ENCODE results near the gene SART3. TPM values are rescaled to one million over a fixed set of nuclear protein-coding genes. Genes with fewer than 3 reads are reported as not detected.

The SART3 gene
- total RNA-seq, 2 experiments from 2014 or later = 63.0 to 72.6 TPM

DNA sequence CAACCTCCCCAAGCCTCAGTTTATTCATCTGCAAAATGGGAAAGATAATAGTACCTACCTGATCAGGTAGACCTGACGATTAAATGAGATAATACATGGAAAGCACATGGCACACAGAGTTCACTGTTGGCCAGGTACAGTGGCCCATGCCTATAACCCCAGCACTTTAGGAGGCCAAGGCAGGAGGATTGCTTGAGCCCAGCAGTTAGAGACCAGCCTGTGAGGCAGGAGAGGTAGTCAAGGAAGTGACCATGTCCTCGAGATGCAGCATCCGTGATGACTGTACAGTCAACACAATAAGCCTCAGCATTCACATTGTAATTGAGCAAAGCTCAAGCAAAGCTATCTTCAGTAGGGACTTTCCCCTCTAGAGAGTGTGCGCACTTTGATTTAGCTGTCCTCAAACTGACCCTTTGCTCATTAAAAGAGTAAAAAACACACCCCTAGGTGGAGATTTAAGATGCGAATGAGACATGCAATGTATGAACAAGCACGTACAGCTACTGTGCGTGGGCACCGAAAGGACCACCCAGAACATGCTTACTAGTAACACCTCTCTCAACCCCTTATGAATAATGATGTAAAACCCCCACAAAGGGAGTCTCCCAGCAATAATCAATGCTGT is 11.3 kb upstream of the SART3 start:
- Mint-ChIP-seq H3K4me3 (no peak overlapping the region), H3K4me1 (peaks cover 88% of the 10 kb centered on the region), H3K36me3 (ENCODE audit: low read depth) (peaks cover 37% of the 10 kb centered on the region), H3K9me3 (peaks cover 2% of the 10 kb centered on the region), H3K27me3 (peaks cover 5% of the 10 kb centered on the region), H3K27ac (no peak overlapping the region)
- DNase-seq = no peak
- ChIA-PET POLR2A (no interaction called here), CTCF (interaction anchor here (1.4 to 2.5 kb wide), 3 partner anchors 11 to 231 kb away, joined by 4 to 9 read pairs (median 8); partner anchors contain the start of gene SART3)

DNA sequence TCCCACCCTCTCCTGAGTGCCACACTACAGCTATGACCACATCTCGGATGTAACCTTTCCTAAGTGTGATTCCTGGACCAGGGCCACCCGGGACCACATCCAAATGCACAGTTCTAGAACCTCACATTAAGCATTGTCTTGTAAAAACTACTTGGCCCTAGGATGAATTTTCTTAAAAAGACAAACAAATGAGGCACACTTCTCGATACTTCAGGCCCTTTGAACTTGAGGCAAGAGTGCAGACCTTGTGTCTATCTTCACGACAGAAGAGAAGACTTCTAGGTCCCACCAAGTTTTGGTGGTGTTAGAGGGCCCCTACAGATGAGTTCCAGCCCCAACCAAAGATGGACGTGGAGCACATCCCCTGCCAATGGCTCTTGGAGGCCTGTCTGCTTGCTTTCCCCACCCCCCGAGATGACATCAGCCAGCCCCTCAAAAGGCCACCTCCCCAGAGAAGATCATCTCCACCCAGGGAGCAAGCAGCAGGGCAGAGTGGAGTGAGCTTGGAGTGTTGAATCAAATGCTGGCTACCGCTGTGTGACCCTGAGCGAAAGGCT is 10.7 kb upstream of the SART3 start:
- H3K27me3 Mint-ChIP-seq = peaks cover 4% of the 10 kb centered on the region
- H3K27ac Mint-ChIP-seq = no peak overlapping the region
- ChIA-PET CTCF (interaction anchor here (1.5 to 11.9 kb wide), 3 partner anchors 11 to 232 kb away, joined by 4 to 105 read pairs (median 8); partner anchors contain the start of gene SART3), POLR2A (no interaction called here)
- no peak for DNase-seq
- H3K4me1 Mint-ChIP-seq = peaks cover 85% of the 10 kb centered on the region
- peaks cover 2% of the 10 kb centered on the region for H3K9me3 Mint-ChIP-seq
- peaks cover 42% of the 10 kb centered on the region for H3K36me3 Mint-ChIP-seq (ENCODE audit: low read depth)
- H3K4me3 Mint-ChIP-seq = no peak overlapping the region

DNA sequence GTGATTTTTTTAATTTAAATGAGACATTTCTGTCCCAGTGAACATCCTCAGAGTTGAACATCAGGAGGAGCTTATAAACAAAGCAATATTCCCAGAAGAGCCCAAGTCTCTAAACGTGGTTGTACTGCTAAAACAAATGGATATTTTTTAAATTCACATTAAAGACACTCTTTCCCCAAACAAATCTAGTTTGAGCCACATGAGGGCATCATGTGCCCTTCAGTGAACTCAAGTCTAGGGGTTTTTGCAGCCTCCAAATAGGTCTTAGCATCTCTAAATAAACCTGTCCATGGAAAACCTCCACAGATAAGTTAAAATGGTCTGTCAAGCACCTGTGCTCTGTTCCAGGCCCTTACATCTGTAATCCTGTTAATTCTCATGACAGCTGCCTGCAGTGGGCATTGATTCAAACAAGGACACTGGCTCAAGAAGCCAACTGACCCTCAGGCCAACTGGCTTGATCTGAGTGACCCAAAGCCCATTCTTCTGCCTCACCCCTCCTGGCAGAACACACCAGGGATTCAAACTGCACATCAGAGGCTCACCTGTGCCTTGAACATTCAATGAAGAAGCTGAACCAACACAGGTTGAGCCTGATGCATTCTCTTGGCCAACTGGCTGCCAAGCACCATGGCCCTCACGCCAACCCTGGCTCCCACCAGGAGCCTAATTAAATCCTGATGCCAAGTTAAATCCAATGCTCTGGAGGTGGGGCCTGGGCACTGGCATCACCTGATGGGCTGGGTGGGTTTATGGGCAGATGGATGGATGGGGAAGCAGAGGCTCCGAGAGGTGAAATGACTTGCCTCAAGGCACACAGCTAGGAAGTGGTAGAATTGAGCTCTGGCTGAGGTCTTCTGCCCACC is 10.0 kb upstream of the SART3 start:
- Mint-ChIP-seq H3K9me3 (peaks cover 2% of the 10 kb centered on the region), H3K36me3 (ENCODE audit: low read depth) (peaks cover 45% of the 10 kb centered on the region), H3K27ac (peak overlapping the region; percentile 41), H3K27me3 (peaks cover 4% of the 10 kb centered on the region), H3K4me3 (no peak overlapping the region), H3K4me1 (peaks cover 86% of the 10 kb centered on the region)
- ChIA-PET POLR2A (no interaction called here), CTCF (interaction anchor here (1.2 to 11.9 kb wide), 5 partner anchors 10 to 522 kb away, joined by 3 to 105 read pairs (median 4); partner anchors contain the start of genes ALKBH2 and SART3)
- peak; percentile 28 for DNase-seq

DNA sequence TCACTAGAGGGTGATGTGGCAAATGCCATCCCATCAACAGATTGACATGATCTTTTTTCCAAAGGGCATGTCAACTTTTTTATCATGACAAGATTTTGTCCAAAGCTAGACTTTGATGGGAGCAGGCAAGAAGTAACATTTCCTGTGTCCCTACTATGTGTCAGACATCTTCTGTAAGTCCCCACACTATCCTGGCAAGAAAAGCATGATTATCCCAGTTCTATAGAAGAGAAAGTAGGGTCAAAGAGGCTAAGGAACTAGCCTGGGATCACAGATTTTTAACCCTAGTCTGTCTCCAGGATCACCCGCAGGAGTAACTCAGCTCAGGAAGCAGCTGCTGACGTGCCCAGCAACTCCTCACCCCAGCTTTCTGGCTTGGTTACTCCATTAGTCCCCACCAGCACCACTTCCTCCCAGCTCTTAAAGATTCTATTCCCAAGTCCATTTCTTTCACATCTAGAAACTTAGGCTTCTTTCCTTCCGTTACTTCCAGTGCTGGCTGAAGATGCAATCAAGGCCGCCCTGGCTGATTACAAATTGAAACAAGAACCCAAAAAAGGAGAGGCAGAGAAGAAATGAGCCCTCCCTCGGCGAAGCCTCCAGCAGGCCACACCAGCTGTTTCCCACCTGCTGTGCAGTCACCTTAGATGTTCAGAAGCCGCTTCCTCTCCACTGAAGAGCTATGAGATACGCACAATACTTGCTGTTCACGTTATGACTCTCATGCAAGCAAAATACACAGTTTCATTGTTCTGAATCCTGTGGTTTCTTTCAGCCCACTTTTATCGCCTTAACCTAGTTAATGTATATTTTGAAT is 7.6 kb upstream of the SART3 start:
- H3K9me3 Mint-ChIP-seq = no peaks in the 10 kb centered on the region
- peaks cover 85% of the 10 kb centered on the region for H3K4me1 Mint-ChIP-seq
- H3K4me3 Mint-ChIP-seq = peak overlapping the region; percentile 38
- H3K36me3 Mint-ChIP-seq (ENCODE audit: low read depth) = peaks cover 51% of the 10 kb centered on the region
- H3K27me3 Mint-ChIP-seq = no peaks in the 10 kb centered on the region
- DNase-seq = peak; percentile 88
- CTCF ChIA-PET = interaction anchor here (1.1 to 11.9 kb wide), 6 partner anchors 9 to 236 kb away, joined by 3 to 105 read pairs (median 6); no protein-coding TSS in a partner anchor
- peak overlapping the region; percentile 91 for H3K27ac Mint-ChIP-seq
- POLR2A ChIA-PET = interaction anchor here (1.0 to 1.5 kb wide), 2 partner anchors 49 to 64 kb away, joined by 4 to 6 read pairs; no protein-coding TSS in a partner anchor

DNA sequence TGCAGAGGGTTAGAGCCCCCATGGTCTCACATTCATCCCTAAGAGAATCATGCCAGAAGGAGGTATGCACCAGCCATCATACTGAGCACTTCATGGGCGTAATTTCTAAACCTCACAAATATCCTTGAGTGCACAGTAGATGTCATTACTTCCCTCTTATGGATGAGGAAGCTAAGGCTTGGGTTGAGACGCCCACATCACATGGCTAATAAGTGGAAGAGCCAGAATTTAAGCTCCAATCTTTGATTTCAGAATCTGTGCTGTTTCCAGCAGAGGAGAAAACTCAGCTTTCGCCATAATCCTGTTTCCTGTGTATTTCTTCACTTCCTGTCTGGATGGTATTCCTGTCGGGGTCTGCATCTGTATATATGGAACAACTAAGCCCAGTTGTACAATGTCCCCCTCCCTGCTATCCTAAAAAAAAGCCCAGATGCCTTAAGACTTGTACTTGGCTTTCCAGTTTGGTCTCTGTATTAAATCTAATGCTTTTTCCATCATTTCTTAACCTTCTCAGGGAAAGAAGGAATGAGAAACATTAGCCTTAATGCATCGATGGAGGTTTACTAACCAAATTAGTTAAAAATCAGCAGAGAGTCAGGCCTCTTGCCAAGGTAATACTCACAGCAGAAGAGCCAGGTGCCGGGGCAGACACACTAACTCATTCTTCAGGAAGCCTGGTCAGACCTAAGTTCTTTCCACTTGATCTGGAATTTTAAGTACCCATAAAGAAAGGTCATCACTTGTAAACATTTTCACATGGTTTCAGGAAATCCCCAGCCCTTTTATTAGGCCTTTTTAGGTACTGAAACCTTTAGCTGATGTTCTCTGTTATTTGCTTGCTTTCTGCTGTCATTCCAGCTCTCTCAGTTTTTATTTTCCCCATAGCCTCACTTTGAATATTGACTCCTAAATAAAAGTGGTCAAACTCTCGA is 6.7 kb upstream of the SART3 start:
- H3K36me3 Mint-ChIP-seq (ENCODE audit: low read depth) = peaks cover 51% of the 10 kb centered on the region
- ChIA-PET POLR2A (interaction anchor here (0.7 to 1.5 kb wide), 2 partner anchors 50 to 487 kb away, joined by 4 to 6 read pairs; no protein-coding TSS in a partner anchor), CTCF (interaction anchor here (1.2 to 11.9 kb wide), 6 partner anchors 9 to 237 kb away, joined by 3 to 105 read pairs (median 8); no protein-coding TSS in a partner anchor)
- peak overlapping the region; percentile 38 for H3K4me3 Mint-ChIP-seq
- H3K9me3 Mint-ChIP-seq = no peaks in the 10 kb centered on the region
- no peaks in the 10 kb centered on the region for H3K27me3 Mint-ChIP-seq
- DNase-seq = no peak
- peak overlapping the region; percentile 91 for H3K27ac Mint-ChIP-seq
- peaks cover 82% of the 10 kb centered on the region for H3K4me1 Mint-ChIP-seq

DNA sequence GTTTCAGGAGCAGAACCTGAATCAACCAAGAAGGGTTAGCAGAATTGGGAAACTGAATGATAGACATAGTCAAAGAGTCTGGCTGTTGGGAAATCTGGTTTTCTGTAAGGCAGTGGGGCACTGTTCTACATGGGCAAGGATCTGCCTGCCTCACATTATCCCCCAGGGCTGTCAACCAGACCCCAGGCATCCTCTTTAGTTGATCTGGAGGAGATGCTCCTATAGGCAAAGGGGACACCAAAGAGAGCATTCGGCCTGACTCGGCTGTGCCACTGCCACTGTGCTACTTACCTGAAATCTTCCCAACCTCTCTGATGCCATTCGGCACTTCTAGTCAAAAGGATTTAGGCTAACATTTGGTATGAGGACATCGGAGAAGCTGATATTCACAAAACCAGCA is 5.5 kb upstream of the SART3 start:
- Mint-ChIP-seq H3K4me3 (no peak overlapping the region), H3K27me3 (no peaks in the 10 kb centered on the region), H3K4me1 (peaks cover 78% of the 10 kb centered on the region), H3K27ac (peak overlapping the region; percentile 36), H3K36me3 (ENCODE audit: low read depth) (peaks cover 51% of the 10 kb centered on the region), H3K9me3 (no peaks in the 10 kb centered on the region)
- DNase-seq = no peak
- ChIA-PET POLR2A (no interaction called here), CTCF (interaction anchor here (1.2 to 11.9 kb wide), 3 partner anchors 10 to 164 kb away, joined by 5 to 105 read pairs (median 12); no protein-coding TSS in a partner anchor)

DNA sequence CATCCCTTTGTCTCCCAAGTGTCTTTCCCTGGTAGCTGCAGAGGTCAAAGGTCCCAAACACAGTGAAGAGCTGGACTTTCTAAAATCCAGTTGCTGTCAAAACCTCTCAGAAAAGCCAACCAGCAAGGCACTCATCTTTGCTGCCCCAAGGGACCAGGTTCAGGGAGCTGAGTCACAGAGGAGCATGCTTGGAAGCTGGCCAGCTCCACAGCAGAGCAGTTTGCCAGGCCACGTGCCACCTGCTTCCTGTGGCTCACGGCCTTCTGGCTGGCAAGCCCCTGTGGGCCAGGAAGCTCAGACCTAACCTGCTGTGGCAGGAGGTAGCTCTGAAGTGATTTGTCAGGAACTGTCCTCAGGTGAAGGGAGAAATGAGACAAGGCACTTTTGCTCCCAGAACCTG is 5.0 kb upstream of the SART3 start:
- no peaks in the 10 kb centered on the region for H3K27me3 Mint-ChIP-seq
- peaks cover 75% of the 10 kb centered on the region for H3K4me1 Mint-ChIP-seq
- H3K36me3 Mint-ChIP-seq (ENCODE audit: low read depth) = peaks cover 51% of the 10 kb centered on the region
- ChIA-PET CTCF (interaction anchor here (1.2 to 11.9 kb wide), 4 partner anchors 11 to 164 kb away, joined by 5 to 105 read pairs (median 12); no protein-coding TSS in a partner anchor), POLR2A (no interaction called here)
- H3K9me3 Mint-ChIP-seq = no peaks in the 10 kb centered on the region
- no peak overlapping the region for H3K4me3 Mint-ChIP-seq
- H3K27ac Mint-ChIP-seq = peak overlapping the region; percentile 36
- DNase-seq = peak; percentile 19

DNA sequence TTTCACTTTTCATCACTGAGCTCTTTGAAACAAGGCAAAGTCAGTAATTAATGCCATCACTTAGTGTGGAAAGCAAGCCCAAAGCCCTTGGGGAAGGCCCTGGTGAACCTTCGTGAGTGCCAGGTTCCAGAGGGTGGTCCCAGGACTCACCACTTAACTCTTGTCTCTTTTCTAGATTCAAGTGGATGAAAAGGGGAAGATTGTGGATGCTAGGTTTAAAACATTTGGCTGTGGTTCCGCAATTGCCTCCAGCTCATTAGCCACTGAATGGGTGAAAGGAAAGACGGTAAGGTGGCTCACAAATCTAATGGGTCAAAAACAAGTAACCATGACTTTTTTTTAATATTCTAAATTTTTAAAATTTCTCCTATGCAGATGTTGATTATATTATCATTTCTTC is 4.2 kb upstream of the SART3 start:
- no peaks in the 10 kb centered on the region for H3K27me3 Mint-ChIP-seq
- peaks cover 45% of the 10 kb centered on the region for H3K36me3 Mint-ChIP-seq (ENCODE audit: low read depth)
- H3K4me1 Mint-ChIP-seq = peaks cover 71% of the 10 kb centered on the region
- ChIA-PET CTCF (interaction anchor here (1.2 to 11.9 kb wide), 4 partner anchors 12 to 165 kb away, joined by 5 to 105 read pairs (median 12); no protein-coding TSS in a partner anchor), POLR2A (no interaction called here)
- H3K9me3 Mint-ChIP-seq = no peaks in the 10 kb centered on the region
- no peak for DNase-seq
- H3K4me3 Mint-ChIP-seq = no peak overlapping the region
- no peak overlapping the region for H3K27ac Mint-ChIP-seq

DNA sequence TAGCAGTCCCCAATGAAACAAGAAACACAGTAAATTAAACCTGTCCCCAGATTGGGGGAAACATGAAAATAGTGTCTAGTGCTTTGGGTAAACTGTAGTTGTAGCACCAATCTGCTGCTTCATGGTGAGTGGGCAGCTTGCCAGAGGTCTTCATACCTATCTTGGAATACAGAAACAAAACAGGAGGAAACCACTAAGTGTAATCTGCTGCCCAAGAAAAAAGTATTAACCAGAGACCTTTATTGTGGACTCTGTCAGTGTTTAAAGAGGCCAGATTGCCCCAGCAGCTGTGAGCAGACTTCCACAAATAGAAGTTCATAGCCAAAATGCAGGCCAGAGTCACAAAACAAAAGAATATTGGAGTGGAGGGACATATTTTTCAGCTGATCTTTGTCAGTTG is 3.8 kb upstream of the SART3 start:
- Mint-ChIP-seq H3K27me3 (no peaks in the 10 kb centered on the region), H3K36me3 (ENCODE audit: low read depth) (peaks cover 43% of the 10 kb centered on the region), H3K4me1 (peaks cover 71% of the 10 kb centered on the region), H3K27ac (no peak overlapping the region), H3K4me3 (no peak overlapping the region), H3K9me3 (no peaks in the 10 kb centered on the region)
- ChIA-PET CTCF (interaction anchor here (0.5 to 11.9 kb wide), 4 partner anchors 12 to 934 kb away, joined by 3 to 105 read pairs (median 12); no protein-coding TSS in a partner anchor), POLR2A (no interaction called here)
- DNase-seq = no peak

DNA sequence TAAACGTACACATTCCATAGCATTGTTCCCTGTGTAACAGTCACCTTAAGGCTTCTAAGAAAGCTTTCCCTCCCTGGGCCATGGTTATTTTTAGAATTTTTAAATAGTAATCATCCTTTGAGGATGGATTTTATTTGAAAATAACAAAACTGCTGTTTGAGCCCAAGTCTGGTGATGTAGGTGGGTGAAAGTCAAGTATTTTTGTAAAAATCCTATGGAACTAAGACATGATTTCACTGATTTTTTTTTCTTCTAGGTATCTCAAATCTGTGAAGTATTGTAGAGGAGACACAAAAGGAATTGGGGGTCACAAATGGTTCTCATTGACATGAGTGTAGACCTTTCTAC is 2.8 kb upstream of the SART3 start:
- peak overlapping the region; percentile 99 for H3K27ac Mint-ChIP-seq
- H3K9me3 Mint-ChIP-seq = no peaks in the 10 kb centered on the region
- H3K36me3 Mint-ChIP-seq (ENCODE audit: low read depth) = peaks cover 35% of the 10 kb centered on the region
- peaks cover 69% of the 10 kb centered on the region for H3K4me1 Mint-ChIP-seq
- no peak for DNase-seq
- POLR2A ChIA-PET = no interaction called here
- peak overlapping the region; percentile 100 for H3K4me3 Mint-ChIP-seq
- H3K27me3 Mint-ChIP-seq = no peaks in the 10 kb centered on the region
- CTCF ChIA-PET = interaction anchor here (0.7 to 11.9 kb wide), 7 partner anchors 13 to 101 kb away, joined by 3 to 105 read pairs (median 11); no protein-coding TSS in a partner anchor

DNA sequence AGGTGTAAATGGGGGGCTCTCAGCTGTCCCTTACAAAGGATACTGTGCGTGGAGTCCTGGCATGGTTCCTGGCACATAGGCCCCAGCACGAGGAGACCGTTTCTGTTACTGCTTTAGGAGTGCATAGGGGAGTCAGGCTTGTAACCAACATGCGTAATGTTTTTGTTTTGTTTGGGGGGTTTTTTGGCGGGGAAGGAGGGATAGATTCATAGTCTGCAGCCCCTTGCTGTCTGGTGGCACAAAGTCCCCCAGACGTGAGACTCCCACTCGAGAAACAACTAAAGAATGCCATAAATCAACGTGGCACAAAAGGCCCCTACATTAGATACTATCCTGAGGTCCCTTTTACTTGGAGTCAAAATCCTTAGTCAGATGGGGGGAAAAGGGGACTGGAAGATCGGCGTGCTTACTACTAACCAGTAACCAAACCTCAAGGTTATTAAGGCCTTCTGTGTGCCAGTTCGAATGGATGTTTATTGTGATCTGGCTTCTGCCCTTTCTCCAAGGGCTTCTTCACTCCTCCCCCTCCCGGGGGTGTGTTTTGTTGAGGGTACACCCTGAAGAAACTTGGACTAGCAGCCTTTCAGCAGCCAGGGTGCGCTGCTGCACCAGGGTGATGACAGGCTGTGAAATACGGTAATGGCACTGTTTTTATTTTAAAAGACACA is 2.3 kb upstream of the SART3 start:
- H3K4me3 Mint-ChIP-seq = peak overlapping the region; percentile 100
- peaks cover 67% of the 10 kb centered on the region for H3K4me1 Mint-ChIP-seq
- no peaks in the 10 kb centered on the region for H3K9me3 Mint-ChIP-seq
- peak overlapping the region; percentile 99 for H3K27ac Mint-ChIP-seq
- H3K27me3 Mint-ChIP-seq = no peaks in the 10 kb centered on the region
- ChIA-PET POLR2A (no interaction called here), CTCF (interaction anchor here (0.6 to 11.9 kb wide), 7 partner anchors 12 to 388 kb away, joined by 3 to 105 read pairs (median 3); partner anchors contain the start of gene SELPLG)
- DNase-seq = peak; percentile 92
- peaks cover 31% of the 10 kb centered on the region for H3K36me3 Mint-ChIP-seq (ENCODE audit: low read depth)

Measured in activated CD4-positive, alpha-beta T cell treated with anti-CD3 and anti-CD28 coated beads, Interleukin-2, amount 10 ng/mL, durations not matched to agents 7 days and 5 days (primary cell).